Dermis microvascular lymphatic vessel endothelial cell (primary cell): Measurements from ENCODE around the gene HACD4. TPM values are rescaled to one million over a fixed set of nuclear protein-coding genes. Genes with fewer than 3 reads are reported as not detected.
"Not testable (repeated sequence)": the region's sequence is repeated elsewhere in the genome, so short reads cannot be mapped to it uniquely, and the experiment has no call there.

Experiments
- DNase-seq, 2 donors: peaks; one replicate each; pipeline versions ENCODE4 v3.0.0 to v3.0.0-alpha.2; 2010; ENCODE audit warnings: low read depth in 2 of 2
- total RNA-seq: library from RNA; depleted of rRNA; stranded (reverse); fragments of >200 nt; gene quantifications from 2 replicates; pipeline ENCODE4 v1.2.1, GENCODE V29; 2014

The HACD4 gene
- total RNA-seq, 1 donor from 2014 or later = 0.26 TPM

DNA sequence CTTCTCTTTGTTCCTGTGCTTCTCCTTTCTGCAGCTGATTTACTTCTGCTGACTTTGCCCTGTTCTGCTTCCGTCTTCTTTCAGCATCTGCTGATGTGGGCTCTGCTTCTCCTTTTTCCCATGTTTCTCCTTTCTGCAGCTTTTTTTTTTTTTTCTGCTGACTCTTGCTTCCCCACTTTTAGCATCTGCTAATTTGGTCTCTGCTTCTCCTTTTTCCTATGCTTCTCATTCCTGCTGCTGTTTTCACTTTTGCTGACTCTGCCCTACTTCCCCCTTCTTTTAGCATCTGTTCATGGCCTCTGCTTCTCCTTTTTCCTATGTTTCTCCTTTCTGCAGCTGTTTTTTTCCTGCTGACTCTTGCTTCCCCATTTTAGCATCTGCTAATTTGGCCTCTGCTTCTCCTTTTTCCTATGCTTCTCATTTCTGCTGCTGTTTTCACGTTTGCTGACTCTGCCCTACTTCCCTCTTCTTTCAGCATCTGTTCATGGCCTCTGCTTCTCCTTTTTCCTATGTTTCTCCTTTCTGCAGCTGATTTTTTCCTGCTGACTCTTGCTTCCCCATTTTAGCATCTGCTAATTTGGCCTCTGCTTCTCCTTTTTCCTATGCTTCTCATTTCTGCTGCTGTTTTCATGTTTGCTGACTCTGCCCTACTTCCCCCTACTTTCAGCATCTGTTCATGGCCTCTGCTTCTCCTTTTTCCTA lies 58.0 kb downstream of the HACD4 start:
- DNase-seq = not testable (repeated sequence)

DNA sequence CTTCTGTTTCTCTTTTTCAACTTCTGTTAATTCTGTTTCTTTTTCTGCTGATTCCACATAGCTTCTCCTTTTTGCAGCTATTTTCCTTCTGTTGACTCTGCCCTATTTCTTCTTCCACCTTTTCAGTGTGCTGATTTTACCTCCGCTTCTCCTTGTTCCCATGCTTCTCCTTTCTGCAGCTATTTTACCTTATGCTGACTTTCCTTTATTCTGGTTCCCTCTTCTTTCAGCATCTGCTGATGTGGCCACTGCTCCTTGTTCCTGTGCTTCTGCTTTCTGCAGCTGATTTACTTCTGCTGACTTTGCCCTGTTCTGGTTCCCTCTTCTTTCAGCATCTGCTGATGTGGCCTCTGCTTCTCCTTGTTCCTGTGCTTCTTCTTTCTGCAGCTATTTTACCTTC lies 58.8 kb downstream of the HACD4 start:
- no peak for DNase-seq

DNA sequence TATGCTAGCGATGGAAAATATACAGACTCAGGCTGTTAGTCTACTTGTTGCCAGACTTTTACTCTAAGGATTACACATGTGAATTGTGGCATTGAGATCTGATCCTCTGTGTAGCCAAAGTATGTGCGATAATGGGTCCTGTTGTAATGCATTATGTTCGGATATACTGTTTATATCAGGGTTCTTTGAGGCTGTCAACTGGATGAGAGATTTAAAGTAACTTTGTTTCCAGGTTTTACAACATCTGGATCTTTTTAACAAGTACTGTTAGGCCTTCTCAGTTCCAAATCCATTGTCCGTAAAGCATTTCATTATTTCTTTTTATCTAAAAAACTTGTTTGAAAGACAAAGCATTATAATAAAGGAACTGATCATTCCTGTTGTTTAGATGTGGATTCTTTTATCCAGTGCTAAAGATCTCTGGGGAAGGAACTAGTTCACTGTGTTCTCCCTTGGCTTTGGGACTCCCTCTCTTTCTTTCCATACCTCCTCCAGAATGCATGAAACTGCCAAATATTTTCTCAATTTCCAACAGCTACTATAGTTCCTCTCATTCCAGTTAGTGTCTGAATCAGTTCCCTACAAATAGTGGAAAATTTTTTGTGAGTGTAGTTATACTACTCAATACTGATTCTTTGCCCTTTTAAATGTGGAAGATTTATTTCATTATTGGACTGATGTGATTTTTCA lies 68.8 kb downstream of the HACD4 start:
- DNase-seq = no peak

DNA sequence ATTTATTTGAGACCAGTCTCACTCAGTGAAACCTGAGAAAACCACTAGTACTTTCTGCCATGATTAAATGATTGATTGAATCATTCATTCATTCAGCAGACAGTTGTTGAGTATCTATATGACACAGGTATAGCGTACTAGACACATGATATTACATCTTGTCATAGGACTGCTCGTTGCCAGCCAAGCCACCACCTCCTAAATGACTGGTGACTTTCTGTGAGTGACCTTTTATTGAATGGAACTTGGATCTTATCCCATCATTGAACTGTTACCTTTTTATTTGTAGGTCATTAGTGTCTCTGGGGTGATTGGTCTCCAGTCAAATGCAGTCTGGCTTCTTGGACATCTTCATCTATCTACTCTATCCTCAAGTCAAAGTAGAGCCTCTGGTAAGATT lies 80.7 kb downstream of the HACD4 start:
- DNase-seq = no peak

Other genes with a start within 250 kb of the HACD4 start
- gene IFNB1, start 46.3 kb upstream of the HACD4 start, total RNA-seq = not detected in 2 replicates
- not detected in 2 replicates for gene IFNW1, start 110.2 kb upstream of the HACD4 start, total RNA-seq
- gene IFNA21, start 135.0 kb upstream of the HACD4 start, total RNA-seq = not detected in 2 replicates
- not detected in 2 replicates for gene IFNA4, start 155.9 kb upstream of the HACD4 start, total RNA-seq
- not detected in 2 replicates for gene IFNA7, start 170.6 kb upstream of the HACD4 start, total RNA-seq
- not detected in 2 replicates for gene IFNA10, start 175.5 kb upstream of the HACD4 start, total RNA-seq
- gene IFNA16, start 185.7 kb upstream of the HACD4 start, total RNA-seq = not detected in 2 replicates
- not detected in 2 replicates for gene IFNA17, start 196.6 kb upstream of the HACD4 start, total RNA-seq
- gene IFNA14, start 208.4 kb upstream of the HACD4 start, total RNA-seq = not detected in 2 replicates